ENCODE data around the gene MACROH2A1.

MACROH2A1 gene

DNA sequence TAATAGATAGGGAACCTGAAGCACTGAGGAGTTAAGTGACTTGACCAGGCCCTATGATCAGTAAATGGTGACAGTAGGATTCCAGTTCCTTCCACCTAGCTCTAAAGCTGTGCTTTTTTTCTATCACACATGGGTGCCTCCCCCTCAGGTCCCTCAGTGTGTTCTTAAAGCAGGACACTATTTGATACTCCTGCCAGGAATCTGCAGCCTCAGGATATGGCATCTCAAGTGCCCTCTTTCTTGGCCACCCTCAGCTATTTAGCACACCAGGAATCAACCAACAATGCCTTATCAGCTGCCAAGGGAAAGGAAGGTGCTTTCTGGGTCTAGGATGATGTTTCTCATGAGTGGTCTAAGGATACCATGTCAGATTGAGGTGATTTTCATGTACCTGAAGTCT lies 49.1 kb downstream of the MACROH2A1 start:
- no peak for DNase-seq

DNA sequence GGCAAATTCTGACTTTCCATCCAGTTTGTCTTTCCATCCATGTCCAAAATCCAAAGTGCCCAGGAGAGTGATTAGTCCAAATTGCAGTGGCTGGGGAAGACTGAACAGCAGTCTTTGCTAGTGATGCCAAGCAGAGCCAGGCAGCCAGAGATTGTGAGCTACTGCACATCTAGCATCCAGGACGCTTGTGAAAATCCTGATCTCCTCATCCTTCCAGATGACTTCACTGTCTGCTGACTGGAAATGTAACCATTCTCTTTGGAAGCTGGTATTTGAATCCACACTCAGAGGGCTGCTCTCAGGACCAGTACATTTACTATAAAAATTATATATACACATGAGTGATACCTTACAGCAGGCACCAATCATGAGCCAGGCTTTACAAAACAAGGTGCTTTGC lies 49.6 kb downstream of the MACROH2A1 start:
- no peak for DNase-seq

DNA sequence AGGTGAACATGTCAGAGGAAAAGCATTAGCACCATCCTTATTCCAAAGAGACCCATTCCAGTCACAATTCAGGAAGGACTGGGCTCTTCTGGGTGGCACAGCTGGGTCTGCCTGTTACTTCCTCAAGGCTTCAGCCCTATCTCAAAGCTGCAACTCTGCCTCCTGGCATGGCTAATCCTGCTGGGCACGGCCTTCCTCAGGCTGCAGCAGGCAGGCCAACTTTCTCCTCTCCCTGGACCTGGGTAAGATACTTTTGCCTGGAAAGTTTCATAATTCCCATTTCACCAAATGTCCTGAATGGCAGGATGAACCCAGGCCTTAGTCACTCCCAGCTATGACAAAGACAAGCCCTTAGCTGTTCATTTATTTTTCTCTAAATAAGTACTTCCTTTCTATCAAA lies 50.1 kb downstream of the MACROH2A1 start:
- no peak for DNase-seq

DNA sequence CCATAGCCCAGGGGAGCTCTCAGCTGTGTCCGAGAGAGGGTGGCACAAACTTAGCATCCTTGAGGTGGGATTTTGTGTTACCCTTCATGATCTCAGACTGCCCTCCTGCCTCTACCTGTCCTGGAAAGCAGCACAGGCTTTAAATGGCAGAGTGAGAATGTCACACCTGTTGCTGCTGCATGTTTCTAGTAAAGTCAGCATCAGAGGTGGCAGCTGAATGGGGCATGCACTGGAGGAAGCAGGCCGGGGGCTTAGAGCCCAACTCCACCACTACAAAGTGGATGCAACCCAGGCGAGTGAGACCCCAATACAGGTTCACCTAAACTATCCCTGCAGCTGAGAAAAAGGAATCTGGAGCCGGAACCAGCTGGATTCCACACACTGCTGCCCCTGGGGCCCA lies 51.6 kb downstream of the MACROH2A1 start:
- no peak for DNase-seq

DNA sequence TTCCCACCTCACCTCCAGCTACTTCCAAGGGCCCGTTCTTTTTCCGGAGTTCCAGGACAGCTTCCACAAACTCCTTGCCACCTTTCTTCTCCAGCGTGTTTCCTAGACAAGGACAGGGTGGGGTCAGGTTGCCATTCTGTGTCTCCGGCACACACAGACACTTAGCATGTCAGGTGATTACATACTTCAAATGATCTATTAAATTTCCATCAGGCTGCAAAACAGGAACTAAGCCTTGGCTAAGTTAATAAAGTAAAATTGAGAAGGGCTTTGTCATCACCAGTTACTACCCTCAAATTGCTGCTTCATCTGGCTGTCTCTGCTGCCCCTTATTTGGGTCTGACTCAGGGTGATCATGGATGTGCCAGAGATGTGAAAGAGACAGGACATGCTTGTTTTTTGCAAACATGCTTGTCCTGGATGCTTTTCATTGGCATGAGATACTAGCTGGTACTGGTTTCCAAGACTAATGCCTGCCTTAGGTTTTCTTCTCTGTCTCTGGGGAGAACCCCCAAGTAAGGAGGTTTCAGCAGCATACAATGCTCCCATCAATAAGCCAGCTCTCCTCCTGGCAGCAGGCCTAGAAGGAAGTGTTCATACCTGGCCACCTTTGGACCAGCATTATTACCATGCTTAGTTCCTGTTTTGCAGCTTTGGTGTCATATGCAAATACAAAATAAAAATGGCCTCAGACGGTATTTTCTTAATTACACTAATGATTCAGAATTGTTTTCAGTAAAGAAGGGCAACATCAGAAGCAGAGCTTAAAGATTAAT lies 52.9 kb downstream of the MACROH2A1 start:
- no peak for DNase-seq

DNA sequence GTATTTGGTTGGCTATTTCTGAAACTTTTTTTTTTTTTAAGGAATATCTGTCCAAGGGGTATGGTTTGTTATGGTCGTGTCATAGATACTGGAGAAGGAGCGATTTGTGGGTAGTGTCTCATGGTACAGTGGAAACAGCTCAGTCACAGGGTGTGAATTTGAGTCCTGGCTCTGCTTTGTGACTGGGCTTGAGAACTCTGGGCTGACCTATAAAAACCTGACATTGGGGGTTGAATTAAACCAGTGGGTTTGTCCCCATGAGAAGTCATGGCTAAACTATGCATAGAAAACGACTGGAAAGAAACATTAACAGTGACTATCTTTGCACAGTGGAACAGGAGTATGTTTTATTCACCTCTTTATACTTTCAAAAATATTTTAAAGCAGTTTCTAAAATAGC lies 54.7 kb downstream of the MACROH2A1 start:
- DNase-seq, result no peak

DNA sequence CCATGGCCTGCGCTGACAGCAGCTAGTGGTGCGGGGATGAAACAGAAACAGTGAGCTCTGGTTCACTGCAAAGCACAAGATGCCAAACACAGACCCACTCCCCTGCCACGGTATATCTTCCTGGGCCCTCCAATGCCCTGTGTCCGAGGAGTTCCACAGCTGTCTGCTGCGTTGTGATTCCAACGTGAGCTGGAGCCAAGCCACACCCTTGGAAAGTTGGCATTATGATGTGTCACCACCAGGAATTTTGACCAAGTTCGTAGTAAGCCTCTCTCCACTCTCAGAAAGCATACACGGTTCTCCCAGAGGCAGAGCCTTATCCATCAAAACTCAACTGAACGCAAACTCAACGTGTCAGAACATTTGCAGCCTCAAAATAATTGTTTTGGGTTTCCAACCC lies 55.6 kb downstream of the MACROH2A1 start:
- DNase-seq, result no peak

DNA sequence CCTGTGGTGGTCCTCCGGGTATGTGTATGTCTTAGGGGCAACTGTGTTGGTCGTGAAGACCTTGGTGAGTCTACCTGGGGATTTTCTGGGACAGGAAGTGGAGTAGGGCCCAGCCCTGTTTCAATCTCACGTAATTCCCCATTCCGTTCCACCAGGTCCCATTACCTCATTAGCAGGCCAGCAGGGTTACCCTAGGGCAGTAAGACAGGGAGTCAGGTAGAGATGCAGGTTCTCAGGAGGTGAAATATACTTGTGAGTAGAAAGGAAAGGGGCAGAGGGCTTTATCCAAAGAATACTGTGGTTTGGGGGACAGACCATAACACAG lies 56.5 kb downstream of the MACROH2A1 start:
- DNase-seq, result no peak

DNA sequence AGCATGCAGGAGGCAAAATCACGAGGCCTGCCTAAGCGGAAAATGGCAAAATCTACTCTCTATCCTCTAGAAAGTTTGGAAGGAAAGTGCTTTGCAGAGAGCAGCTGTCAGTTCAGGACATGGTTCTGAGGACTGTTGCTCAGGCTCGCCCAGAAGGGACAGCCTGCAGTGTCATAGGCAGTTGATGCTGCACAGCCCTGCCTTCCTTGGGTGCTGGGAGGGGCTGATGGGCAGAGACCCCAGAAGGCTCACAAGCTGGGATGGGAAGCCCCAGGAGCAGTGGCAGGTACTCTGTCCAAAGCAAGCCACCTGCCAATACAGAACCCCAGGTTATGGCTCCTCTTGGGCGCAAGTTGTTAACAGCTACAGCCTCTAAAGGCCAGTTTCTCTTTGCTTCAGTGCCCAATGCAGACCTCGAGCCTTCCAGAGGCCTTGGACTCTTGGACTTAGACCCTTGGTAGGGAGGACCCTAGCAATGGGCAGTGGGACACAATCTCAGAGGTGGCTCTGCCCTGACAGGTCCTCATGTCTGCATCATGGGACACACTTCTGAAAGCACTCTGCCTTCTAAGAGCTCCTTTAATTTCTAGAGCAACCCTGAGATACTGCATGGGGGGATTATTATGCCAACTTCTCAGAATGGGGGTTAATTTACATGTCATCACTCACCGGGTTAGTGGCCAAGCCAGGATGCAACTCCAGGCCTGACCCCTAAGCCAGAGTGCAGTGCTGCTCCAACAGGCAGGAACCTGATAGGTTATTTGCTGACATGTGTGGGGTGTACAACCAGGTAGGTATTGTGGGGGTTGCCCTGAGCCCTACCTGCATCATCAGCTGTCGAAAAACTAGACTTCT lies 57.1 kb downstream of the MACROH2A1 start:
- no peak for DNase-seq

DNA sequence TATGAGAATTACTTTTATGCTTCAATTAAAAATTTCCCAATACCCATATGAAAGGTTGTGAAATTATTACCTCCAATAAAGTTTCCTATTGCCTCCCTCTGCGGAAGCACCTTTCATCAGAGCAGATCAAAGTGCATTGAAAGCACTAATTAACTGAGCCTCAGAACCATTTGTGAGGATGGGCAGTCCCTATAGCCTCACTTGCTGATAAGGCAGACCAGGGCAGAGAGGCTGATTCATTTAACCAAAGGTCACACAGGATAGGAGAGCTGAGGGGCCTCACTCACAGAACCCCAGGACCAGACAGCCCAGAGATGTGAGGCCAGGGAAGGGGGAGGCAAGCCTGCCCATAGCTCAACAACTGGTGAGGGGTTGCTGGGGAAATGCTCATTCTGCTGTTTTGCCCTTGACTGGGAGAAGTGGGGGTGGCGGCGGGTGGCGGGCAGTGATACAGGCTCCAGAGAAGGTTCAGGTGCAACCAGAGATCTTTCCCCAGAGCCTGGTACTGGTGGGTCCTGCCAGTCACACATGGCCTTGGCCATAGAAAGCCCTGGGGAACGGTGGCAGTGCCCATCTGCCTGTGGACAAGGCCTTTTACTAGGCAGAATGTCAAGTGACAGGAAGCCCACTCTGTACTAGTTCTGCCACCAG lies 57.9 kb downstream of the MACROH2A1 start:
- DNase-seq, result no peak

DNA sequence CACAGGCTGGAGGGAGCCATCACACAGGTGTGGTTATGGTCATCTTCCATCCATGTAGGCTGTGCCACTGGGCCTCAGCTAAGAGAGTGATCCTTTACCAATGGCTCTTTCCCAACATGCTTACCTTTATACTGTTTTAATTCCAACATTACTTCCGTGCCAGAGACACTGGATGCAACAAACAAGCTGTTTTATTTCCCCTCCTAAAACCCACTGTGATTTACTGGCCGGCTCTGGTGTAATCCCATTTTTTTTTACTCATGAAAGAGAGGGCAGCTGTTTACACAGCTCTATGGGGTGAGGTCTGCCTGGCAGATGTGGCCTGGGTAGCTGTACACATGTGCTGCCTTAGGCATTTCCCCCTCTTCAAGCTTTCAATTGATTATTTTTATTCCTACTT lies 58.5 kb downstream of the MACROH2A1 start:
- DNase-seq, result no peak

DNA sequence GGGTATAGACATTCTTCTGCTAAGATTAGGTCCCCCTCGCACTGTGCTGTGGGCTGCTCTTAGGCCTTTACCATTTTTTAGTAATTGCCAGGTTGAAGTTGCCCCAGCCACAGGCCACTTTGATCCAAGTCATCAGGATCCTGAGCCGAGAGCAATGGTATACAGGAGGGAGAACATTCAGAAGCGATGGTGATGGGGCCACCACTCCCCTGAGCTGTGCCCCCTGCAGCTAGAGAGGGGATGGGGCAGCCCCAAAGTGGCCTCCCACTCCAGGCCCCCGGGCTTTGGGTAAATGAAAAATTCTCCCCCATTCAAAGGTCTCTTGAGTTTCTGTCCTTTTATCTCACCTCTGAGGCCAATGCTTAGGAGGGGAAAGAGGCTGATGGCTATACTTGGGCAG lies 59.4 kb downstream of the MACROH2A1 start:
- DNase-seq, result no peak

DNA sequence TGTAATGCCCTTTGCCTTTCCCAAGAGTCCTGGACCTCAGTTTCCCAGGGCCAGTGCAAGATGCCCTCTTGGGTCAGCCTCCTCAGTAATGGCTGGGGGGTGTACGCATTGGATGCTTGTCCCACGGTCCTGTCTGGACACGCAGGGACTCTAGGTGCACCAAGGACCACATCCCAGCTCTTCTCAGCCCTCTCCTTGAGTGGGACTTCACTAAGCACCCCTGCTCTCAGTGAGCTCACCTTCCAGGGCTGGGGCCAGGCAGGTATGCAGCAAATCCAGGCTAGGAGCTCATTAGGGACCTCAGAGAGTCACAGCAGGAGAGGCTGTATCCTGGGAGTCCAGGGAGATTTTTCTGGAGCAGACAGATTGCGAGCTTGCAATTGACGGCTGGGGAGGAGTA lies 59.8 kb downstream of the MACROH2A1 start:
- no peak for DNase-seq

DNA sequence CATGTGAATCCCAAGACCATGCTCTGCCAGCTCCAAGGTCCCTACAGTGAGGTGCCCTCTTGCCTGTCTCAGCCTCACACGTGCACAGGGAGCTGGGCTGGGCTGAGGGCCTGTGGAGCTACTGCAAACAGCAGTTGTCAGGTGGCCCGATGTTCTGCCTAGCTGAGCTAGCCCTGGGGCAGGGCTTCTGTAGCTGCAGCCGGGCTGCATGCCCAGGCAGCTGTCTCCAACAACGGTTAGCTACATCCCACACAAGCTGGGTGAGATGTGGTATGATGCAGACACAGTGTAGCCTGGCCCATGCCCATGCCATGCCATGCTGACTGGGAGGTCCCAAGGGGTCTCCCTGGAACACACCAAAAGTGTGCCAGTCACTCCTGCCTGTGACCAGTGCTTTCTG lies 62.0 kb downstream of the MACROH2A1 start:
- DNase-seq, result no peak

DNA sequence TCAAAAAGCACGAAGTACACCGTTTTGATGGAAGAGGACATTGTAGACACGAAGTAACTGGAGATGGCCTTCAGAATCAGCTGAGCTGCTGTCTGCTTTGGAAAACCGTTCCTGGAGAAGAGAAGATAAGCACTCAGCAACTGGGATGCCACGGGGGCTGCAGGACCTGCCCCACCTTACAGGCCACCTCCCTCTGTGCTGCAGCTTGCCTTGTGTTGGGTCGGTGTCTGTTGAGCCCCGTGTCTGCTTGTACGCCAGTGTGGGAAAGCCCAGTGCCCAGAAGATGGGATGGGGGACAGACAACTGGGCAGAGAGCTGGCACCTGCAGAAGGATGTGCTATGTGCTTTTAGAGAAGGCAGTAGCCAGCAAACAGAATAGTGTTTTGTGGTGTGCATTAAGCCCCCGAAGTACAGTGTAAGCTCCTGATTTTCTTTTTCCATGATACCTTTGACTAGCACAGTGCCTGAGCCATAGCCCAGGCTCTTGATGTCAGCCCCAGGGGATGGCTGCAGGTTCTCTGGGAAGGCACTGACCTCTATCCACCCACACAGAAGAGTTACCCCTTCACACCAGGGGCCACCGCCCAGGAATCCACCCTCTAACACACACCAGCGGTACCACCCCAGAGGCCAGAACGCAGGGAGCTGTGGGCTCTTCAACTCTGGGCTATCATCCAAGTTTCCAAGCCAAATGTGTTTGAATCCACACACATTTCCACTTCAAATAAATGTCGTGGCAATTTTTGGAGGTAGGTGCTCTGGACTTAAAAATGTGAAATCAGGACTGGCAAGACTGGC lies 63.8 kb downstream of the MACROH2A1 start:
- no peak for DNase-seq

DNA sequence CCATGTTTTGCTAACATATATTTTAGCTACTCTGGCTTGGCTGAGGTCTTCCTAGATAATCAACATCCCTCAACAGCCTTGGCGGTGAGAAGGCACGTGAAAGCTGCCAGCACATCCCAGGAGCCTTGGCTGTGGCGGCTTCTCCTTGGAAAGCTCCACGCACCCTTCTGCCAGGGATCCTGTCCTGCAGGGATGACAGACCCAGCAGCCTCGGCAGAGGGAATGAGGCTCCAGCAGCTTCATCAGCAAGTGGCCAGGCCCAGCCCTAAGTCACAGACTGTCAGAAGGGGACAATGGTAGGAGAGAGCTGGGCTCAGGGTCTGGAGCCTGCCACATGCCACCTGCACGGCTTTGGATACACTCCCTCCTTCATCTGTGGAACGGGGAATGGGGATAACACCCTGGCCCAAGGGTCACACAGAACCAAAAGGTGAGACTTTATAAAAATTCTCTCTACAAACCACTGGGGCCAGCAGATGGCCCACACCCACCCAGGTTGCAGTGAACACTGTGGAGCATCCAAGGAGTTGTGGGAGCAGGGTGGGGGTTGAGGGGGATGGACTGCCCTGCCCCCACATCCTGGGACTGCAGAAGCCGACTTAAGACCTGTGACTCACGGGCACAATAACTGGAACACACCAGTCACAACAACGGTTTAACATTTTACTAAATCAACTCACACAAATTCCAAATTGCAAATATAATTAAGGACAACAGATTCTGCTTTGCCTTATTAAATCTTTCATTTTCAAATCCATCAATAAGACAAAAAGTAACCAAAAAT lies 65.1 kb downstream of the MACROH2A1 start:
- no peak for DNase-seq

DNA sequence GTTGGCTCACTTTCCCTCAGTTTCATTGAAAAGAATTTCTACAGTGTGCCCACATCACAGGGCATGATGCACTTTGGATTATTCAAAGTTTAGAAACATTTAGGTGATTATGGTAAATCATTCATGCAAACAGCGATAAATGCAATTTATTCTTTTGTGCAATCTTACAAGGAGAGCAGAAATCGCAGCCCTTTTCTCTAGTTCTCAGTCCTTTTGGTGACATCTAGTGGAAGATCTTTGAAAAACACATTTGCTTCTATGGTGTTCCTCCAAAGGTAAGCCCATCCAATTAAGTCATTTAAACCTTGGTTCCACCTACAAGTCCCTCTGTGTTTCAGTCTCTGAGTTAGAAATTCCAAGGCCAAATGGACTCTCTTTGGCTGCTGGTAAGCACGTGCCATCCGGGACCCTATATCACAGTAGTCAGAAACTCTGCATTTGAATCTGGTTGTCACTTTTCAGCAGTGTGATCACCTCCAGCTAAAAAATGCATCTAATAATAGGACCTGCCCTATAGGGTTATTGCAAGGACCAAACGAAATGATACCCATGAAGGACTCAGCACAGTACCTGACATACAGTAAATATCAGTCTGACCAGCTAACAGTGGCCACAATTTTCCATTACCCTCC lies 66.4 kb downstream of the MACROH2A1 start:
- no peak for DNase-seq

DNA sequence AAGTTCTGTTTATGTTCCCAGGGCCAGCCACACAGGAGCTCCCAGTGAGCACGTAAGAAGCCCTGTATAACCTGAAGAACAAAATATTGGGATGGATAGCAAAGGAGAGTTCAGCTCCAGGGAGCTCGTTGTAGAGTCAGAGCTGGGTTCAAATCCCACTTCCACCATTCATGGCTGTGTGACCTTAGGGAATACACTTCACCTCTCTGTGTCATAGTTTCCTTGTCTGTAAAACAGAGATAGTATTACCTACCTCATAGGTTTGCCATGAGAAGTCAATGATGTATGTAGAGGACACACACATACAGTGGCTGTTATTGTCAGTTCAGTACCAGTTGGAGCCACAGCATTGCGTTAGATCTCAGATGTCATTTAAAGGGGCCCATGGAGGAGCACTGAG lies 67.4 kb downstream of the MACROH2A1 start:
- no peak for DNase-seq

DNA sequence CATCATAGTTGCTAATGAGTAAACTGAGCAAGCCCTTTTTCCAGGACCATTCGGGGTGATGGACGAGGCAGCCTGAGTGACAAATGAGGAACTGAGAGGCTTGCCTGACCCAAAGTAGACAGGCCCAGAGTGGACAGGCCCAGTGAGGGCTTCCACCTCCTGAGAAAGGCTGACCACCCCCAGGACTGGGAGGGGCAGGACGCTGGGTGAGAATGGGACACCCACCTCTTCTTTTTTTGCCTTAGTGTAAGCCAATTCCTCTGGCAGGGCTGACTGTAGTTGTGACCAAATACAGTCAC lies 68.3 kb downstream of the MACROH2A1 start:
- DNase-seq, result no peak

DNA sequence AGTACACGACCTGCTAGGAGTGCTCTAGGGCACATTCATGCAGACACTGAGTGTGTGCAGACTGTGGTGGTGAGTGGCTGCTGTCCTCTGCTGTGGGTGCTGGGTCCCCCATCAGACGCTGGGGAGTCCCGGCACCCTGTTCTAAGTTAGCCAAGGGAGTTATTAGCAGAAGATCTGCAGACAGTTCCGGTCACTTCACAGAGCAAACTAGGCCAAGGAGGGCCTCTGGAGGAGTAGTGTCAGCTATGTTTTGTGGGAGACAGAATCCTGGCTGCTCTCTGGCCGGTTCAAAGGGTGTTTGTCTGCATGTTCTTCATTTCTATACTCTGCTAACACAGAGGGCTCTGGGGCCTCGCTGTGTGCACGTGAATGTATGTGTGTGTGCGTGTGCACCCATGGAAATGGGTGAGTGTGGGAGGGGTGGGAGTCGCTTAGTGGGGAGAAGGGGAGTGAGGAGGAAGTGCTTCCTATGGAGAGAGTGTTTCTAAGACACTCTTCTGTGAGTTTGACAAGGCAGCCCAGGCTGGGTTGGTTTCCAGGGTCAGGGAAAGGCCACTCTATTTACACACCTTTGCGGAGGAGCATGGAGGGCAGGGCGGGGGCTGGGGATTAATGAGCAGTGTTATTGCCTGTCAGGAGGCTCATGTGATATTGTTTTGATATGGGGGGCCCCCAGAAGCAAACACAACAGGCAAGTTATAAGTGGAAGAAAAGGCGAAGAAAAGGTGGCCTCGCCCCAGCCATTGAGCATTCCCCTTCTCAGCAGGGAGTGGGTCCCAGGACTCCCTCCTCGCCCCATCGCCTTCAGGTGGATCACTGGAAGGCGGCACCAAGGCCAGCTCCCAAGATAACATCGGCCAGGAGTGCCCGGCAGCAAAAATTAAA lies 68.9 kb downstream of the MACROH2A1 start:
- no peak for DNase-seq
